ENCODE measurements around the gene PELI2. TPM values are rescaled to one million over a fixed set of nuclear protein-coding genes. Genes with fewer than 3 reads are reported as not detected.

The PELI2 gene
- total RNA-seq, 2 experiments from 2014 or later, result 2.7 to 3.4 TPM

DNA sequence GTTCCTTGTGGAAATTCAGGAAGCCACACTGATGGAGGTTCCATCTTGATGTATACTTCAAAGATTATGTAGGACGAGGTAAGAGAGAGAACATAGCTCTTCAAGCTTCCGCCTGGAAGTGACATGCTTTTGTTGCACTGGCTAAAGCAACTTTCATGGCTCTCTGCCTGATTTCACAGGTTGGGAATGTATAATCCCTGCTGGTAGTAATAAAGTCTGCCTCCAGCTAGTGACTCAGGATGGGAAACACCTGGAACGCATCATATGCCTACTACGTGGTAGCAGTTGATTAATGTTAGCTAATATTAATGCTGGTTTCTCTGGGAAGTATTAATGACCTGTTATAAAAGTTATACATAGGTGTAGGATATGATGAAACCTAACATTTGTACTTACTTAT is 71.1 kb downstream of the PELI2 start:
- Mint-ChIP-seq H3K27me3 (no peaks in the 10 kb centered on the region), H3K27ac (no peak overlapping the region), H3K4me1 (ENCODE audit: low read depth) (peaks cover 8% of the 10 kb centered on the region), H3K9me3 (no peaks in the 10 kb centered on the region), H3K36me3 (ENCODE audit: low read depth) (no peaks in the 10 kb centered on the region), H3K4me3 (no peak overlapping the region)
- ChIA-PET CTCF (no interaction called here), POLR2A (no interaction called here)
- DNase-seq, result no peak
- intact Hi-C loops (cut with micrococcal nuclease), result no loop called here
- no peak for ATAC-seq
- TF ChIP-seq, protein P1, sequence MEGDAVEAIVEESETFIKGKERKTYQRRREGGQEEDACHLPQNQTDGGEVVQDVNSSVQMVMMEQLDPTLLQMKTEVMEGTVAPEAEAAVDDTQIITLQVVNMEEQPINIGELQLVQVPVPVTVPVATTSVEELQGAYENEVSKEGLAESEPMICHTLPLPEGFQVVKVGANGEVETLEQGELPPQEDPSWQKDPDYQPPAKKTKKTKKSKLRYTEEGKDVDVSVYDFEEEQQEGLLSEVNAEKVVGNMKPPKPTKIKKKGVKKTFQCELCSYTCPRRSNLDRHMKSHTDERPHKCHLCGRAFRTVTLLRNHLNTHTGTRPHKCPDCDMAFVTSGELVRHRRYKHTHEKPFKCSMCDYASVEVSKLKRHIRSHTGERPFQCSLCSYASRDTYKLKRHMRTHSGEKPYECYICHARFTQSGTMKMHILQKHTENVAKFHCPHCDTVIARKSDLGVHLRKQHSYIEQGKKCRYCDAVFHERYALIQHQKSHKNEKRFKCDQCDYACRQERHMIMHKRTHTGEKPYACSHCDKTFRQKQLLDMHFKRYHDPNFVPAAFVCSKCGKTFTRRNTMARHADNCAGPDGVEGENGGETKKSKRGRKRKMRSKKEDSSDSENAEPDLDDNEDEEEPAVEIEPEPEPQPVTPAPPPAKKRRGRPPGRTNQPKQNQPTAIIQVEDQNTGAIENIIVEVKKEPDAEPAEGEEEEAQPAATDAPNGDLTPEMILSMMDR (IDR thresholded peaks at IDR 0.05), result no peak

DNA sequence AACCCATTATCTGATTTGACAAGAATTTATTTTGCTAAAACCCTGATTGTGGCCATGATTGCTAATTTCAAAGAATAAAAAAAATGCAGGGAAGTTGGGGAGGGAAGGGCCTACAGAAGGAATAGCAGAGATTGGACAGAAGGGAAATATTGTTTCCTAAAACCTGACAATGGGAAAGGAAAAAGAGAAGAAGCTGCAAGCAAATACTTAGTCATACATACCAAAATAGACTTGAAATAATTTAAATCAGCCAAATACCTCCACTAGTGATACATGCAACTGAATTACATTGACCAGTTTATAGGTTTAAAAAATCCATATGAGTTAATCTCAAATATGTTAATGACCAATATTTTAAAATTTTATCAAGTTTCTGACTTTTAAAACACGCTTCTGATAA is 75.1 kb downstream of the PELI2 start:
- H3K27ac Mint-ChIP-seq, result no peak overlapping the region
- intact Hi-C loops (cut with micrococcal nuclease), result no loop called here
- H3K27me3 Mint-ChIP-seq, result no peaks in the 10 kb centered on the region
- POLR2A ChIA-PET, result interaction anchor here (0.7 kb wide), 1 partner anchor 11 kb away, joined by 3 read pairs; no protein-coding TSS in a partner anchor
- ATAC-seq (no peak), DNase-seq (no peak)
- TF ChIP-seq, protein P1 (IDR thresholded peaks at IDR 0.05), result no peak
- H3K36me3 Mint-ChIP-seq (ENCODE audit: low read depth), result no peaks in the 10 kb centered on the region
- peaks cover 29% of the 10 kb centered on the region for H3K4me1 Mint-ChIP-seq (ENCODE audit: low read depth)
- H3K9me3 Mint-ChIP-seq, result no peaks in the 10 kb centered on the region
- H3K4me3 Mint-ChIP-seq, result no peak overlapping the region
- CTCF ChIA-PET, result interaction anchor here (1.3 kb wide), 1 partner anchor 11 kb away, joined by 3 read pairs; no protein-coding TSS in a partner anchor

DNA sequence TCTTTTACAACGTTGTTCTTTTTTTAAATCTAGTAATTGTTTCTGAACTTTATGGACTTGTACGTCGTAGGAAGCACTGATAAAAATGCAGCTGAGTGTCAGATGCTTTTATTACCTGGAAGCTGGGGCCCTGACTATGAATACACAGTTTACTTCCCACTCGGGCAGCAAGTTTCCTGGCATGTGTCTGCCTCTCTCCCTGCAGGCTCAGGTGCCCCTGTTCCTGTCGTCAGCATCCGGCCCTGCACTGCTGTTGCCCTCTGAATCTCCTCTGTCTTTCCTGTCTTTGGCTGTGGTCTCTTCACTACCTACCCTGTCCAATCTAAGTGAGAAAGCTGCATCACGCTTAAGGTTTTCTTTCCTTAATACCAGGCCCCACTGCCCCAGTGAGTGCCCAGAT is 75.8 kb downstream of the PELI2 start:
- peak; percentile 35 for DNase-seq
- TF ChIP-seq, protein P1 (IDR thresholded peaks at IDR 0.05), result no peak
- ChIA-PET POLR2A (interaction anchor here (1.3 kb wide), 1 partner anchor 9 kb away, joined by 4 read pairs; no protein-coding TSS in a partner anchor), CTCF (interaction anchor here (1.3 kb wide), 1 partner anchor 12 kb away, joined by 3 read pairs; no protein-coding TSS in a partner anchor)
- no peaks in the 10 kb centered on the region for H3K27me3 Mint-ChIP-seq
- H3K9me3 Mint-ChIP-seq, result no peaks in the 10 kb centered on the region
- peak; percentile 50 for ATAC-seq
- peak overlapping the region; percentile 72 for H3K27ac Mint-ChIP-seq
- H3K4me3 Mint-ChIP-seq, result no peak overlapping the region
- H3K36me3 Mint-ChIP-seq (ENCODE audit: low read depth), result no peaks in the 10 kb centered on the region
- peaks cover 29% of the 10 kb centered on the region for H3K4me1 Mint-ChIP-seq (ENCODE audit: low read depth)
- intact Hi-C loops (cut with micrococcal nuclease), result no loop called here

DNA sequence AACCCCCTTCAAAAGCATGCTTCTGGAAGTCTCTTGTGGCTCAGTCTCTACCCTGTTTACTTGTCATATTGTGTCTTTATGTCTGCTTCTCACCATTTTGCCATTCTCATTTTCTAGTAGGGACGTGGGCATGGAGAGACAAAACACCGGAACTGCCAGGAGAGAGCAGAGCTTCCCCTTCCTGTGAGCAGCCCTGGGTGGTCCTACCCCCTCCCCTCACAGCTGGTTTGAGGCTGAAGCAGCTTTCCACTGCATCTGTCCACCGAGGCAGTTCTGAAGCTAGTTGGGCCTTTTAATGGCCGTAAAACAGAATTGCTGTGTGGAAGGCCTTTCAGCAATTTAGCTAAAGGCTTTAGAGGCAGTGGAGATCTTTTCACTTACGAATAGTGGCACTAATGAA is 77.0 kb downstream of the PELI2 start:
- ChIA-PET POLR2A (interaction anchor here (1.3 to 1.4 kb wide), 2 partner anchors 10 to 77 kb away, joined by 4 read pairs; partner anchors contain the start of gene PELI2), CTCF (interaction anchor here (0.8 to 1.0 kb wide), 2 partner anchors 9 to 464 kb away, joined by 3 read pairs; no protein-coding TSS in a partner anchor)
- peak overlapping the region; percentile 72 for H3K27ac Mint-ChIP-seq
- H3K9me3 Mint-ChIP-seq, result no peaks in the 10 kb centered on the region
- intact Hi-C loops (cut with micrococcal nuclease), result no loop called here
- DNase-seq (no peak), ATAC-seq (no peak)
- H3K36me3 Mint-ChIP-seq (ENCODE audit: low read depth), result no peaks in the 10 kb centered on the region
- TF ChIP-seq, protein P1 (IDR thresholded peaks at IDR 0.05), result no peak
- no peaks in the 10 kb centered on the region for H3K27me3 Mint-ChIP-seq
- no peak overlapping the region for H3K4me3 Mint-ChIP-seq
- peaks cover 29% of the 10 kb centered on the region for H3K4me1 Mint-ChIP-seq (ENCODE audit: low read depth)

DNA sequence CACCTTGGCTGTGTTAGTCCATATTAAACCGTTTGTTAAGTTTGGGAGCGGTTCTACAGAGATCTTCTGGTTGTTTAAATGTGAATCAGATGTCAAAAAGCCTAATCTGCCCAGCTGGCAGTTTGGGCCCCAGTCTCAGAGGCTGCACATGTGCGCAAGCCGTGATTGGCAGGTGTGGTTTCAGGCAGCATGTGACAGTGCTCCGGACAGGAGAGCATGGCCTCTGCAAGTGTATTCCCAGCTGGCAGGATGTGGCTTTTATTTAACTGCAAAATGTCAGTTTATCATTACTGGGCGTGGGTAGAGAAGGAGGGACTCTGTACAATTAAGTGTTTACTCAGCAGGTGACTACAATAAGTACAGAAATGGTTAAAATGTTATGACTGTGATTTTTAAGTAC is 77.5 kb downstream of the PELI2 start:
- H3K27ac Mint-ChIP-seq, result peak overlapping the region; percentile 43
- H3K4me3 Mint-ChIP-seq, result no peak overlapping the region
- H3K36me3 Mint-ChIP-seq (ENCODE audit: low read depth), result no peaks in the 10 kb centered on the region
- TF ChIP-seq, protein P1 (IDR thresholded peaks at IDR 0.05), result no peak
- peaks cover 29% of the 10 kb centered on the region for H3K4me1 Mint-ChIP-seq (ENCODE audit: low read depth)
- DNase-seq (peak; percentile 70), ATAC-seq (peak; percentile 82)
- POLR2A ChIA-PET, result interaction anchor here (1.4 kb wide), 1 partner anchor 77 kb away, joined by 4 read pairs; the partner anchor contains the start of gene PELI2
- intact Hi-C loops (cut with micrococcal nuclease), result no loop called here
- H3K27me3 Mint-ChIP-seq, result no peaks in the 10 kb centered on the region
- H3K9me3 Mint-ChIP-seq, result no peaks in the 10 kb centered on the region
- CTCF ChIA-PET, result no interaction called here
